Tibial nerve (tissue), 4 donors: ENCODE results near the gene GALNT18.

ENCODE experiments used
- CTCF ChIP-seq, 5 experiments: fragments of 200-600 bp in 3 of 5; fragments of 450-650 bp in 2 of 5; sonication (generic) in 3 of 5; IDR thresholded peaks; one replicate each; pipeline ENCODE4 v1.5.1; 2016 to 2019; ENCODE audit warnings: antibody characterized with exemption in 5 of 5, mild to moderate bottlenecking in 3 of 5, moderate library complexity in 2 of 5
- EP300 ChIP-seq, 2 donors: sonication (generic); formaldehyde crosslinking; IDR thresholded peaks; one replicate each; pipeline ENCODE4 v1.6.1; 2017; ENCODE audit warnings: antibody characterized with exemption in 2 of 2, mild to moderate bottlenecking in 1 of 2
- POLR2A ChIP-seq, 2 donors: fragments of 450-650 bp; IDR thresholded peaks; one replicate each; pipeline ENCODE4 v1.6.1; 2017; ENCODE audit warnings: antibody characterized with exemption in 2 of 2, mild to moderate bottlenecking in 2 of 2, moderate library complexity in 2 of 2

GRCh38 chr11:11533057-11533456, 88.7 kb downstream of the GALNT18 start:
- TF ChIP-seq POLR2A (IDR thresholded peaks at IDR 0.05) (no peak), CTCF (IDR thresholded peaks at IDR 0.05) (no peak), EP300 (IDR thresholded peaks at IDR 0.05) (no peak)
